HL-60/S4 treated with phorbol 12-myristate 13-acetate at 8.2 ng/mL for 4 days and 3 days (cell line): ENCODE results near the gene CFHR4.
"Not testable (repeated sequence)": the region's sequence is repeated elsewhere in the genome, so short reads cannot be mapped to it uniquely, and the experiment has no call there.

Experiments used
- in situ Hi-C: fragments of 300-500 bp; cut with MboI; formaldehyde crosslinking; loops from 2 replicates; pipeline ENCODE4 v1.15.0; 2022; ENCODE audit warnings: low sequenced_read_pairs

Gene CFHR4

DNA sequence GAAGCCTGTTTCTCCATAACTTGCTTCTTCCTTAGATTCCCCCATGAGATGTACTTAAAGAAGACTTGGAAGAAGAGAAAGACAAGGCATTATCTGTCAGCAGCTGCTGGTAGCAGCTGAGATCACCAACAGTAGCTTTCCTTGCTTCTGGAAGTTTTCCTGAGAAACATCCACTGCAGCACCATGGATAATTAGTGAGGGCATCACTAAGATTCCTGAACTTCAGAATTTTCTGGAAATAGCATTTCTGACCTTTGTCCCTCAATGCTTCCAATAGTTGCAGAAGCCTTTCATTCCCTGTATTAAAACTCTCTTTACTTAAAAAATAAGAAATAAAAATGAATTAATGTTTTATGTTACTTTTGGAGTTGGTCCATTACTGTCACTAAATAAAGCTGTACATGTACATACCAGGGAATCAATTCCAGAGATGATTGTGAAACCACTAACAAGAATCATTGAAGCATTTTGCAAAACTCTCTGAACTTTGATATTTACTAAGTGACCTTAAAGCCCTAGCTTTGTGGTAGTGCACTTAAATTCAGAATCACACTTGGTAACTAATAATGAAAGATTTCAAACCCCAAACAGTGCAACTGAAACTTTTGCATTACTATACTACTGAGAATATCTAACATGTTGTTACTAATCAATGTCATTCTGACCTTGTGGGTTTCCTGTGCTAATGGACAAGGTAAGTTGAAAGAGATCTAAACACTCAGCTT lies at the start of gene CFHR4:
TSS of gene CFHR4 (plus strand) at position 538 of the 725 bp plus-strand sequence. CDS start at position 637, 99 bp downstream.
- in situ Hi-C loops: no loop called here

DNA sequence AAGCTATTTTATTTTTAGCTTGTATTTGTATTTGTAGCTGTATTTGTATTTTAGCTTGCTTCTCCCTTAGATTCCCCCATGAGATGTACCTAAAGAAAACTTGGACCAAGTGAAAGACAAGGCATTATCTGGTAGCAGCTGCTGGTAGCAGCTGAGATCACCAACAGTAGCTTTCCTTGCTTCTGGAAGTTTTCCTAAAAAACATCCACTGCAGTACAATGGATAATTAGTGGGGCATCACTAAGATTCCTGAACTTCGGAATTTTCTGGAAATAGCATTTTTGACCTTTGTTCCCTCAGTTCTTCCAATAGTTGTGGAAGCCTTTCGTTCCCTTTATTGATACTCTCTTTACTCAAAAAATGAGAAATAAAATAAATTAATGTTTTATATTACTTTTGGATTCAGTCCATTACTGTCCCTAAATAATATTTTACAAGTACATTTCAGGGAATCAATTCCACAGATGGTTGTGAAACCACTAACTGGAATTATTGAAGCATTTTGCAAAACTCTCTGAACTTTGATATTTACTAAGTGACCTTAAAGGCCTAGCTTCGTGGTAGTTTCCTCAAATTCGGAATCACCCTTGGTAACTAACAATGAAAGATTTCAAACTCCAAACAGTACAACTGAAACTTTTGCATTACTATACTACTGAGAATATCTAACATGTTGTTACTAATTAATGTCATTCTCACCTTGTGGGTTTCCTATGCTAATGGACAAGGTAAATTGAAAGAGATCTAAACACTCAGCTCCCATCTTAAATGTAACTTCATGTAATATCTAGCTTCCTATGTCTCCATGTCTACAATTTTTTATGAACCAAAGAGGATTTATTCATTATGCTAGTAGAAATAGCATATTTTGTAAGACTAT lies 38.0 kb upstream of the CFHR4 start:
- in situ Hi-C loops: not testable (repeated sequence)

DNA sequence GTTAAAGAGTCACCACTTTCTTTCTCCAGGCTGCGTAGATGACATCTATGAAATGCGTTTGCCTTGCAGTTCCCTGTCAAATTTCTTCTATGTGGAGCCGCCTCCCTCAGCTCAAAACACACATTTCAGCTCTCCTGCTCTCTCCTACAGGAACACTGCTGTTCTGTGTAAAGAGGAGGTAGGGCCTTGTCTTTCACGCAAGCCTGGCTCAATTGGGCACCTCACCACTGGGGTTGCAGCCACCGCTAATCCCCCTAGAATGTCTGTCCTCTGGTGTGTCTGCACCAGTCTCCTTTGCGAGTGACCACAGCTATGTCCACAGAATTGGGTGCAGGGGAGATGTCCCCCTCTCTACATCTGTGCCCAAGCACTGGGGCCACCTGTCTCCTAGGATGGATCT lies 31.8 kb upstream of the CFHR4 start:
- in situ Hi-C loops: no loop called here

DNA sequence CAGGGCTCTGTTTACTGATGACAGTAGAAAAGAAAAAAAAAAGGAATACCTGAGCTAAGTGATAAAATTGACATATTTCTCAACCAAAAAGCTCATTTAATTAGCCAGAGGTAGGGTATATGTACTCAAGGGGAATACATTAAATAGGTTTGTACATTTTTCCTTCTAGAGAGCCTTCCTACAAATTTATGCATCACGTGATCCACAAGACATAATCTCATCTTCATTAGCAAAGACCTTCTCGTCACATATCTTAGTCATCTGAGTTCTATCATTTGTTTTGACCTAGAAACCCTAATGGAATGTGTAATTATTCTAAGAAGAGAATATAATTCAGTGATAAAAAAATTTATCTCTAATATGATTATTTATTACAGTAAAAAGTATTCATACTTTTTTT lies 30.7 kb upstream of the CFHR4 start:
- in situ Hi-C loops: no loop called here

- in situ Hi-C loops: no loop called here
These were observed 29.0 kb upstream of the CFHR4 start for GRCh38 chr1:196858811-196859210.

DNA sequence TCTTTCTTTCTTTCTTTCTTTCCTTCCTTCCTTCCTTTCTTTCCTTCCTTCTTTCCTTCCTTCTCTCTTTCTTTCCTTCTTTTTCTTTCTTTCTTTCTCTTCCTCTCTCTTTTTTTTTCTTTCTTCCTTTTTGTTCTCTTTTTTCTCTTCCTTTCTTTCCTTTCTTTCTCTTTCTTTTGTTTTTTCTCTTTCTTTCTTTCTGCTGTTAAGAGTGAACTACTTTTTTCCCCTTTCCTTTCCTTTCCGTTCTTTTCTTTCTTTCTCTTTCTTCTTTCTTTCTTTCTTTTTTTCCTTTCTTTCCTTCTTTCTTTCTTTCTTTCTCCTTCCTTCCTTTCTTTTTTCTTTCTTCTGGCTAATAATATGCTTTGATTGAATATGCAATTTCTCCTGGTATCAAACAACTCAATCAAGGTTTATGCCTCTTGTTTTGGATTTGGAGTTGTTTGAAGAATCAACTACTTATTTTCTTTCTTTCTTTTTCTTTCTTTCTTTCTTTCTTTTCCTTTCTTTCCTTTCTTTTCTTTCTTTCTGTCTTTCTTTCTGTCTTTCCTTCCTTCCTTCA lies 27.4 kb upstream of the CFHR4 start:
- in situ Hi-C loops: no loop called here

GRCh38 chr1:196861429-196861828 lies 26.4 kb upstream of the CFHR4 start:
- in situ Hi-C loops: no loop called here

GRCh38 chr1:196866974-196867373 lies 20.9 kb upstream of the CFHR4 start:
- in situ Hi-C loops: no loop called here

- in situ Hi-C loops: no loop called here
These were observed 14.5 kb upstream of the CFHR4 start for GRCh38 chr1:196873385-196873784.

- in situ Hi-C loops: no loop called here
These were observed 11.9 kb upstream of the CFHR4 start for GRCh38 chr1:196875935-196876334.

DNA sequence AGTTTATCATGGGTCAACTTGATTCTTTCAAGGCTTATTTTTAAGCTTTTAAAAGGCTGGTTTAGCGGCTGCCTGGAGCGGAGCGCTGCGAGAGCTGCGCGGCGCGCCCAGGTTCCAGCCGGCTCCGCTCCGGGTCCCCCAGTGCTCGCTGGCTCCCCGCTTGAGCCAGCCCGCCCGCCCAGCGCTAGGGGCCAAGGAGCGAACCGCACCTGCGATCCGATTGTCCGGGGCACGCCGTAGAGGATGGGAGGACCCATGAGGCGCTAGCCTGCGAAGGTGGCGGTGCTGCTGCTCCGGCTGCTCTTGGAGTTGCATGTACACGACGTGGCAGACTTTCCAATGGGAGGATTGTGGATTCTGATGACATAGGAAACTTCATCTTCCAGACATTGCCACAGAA lies 9.9 kb upstream of the CFHR4 start:
- in situ Hi-C loops: no loop called here

DNA sequence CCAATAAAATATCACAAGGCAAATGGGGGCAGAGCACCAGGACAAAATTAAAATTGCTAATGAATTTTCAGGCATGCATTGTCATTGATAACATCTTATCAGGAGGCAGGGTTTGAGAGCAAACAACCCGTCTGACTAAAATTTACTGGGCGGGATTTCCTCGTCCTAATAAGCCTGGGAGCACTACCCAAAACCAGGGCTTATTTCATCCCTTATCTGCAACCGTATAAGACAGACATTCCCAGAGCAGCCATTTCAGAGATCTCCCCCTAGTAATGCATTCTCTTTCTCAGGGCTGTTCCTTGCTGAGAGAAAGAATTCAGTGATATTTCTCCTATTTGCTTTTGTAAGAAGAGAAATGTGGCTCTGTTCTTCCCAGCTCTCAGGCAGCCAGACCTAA lies 1.3 kb upstream of the CFHR4 start:
- in situ Hi-C loops: not testable (repeated sequence)

- in situ Hi-C loops: no loop called here
These were observed 2.8 kb downstream of the CFHR4 start for GRCh38 chr1:196890668-196891067.

DNA sequence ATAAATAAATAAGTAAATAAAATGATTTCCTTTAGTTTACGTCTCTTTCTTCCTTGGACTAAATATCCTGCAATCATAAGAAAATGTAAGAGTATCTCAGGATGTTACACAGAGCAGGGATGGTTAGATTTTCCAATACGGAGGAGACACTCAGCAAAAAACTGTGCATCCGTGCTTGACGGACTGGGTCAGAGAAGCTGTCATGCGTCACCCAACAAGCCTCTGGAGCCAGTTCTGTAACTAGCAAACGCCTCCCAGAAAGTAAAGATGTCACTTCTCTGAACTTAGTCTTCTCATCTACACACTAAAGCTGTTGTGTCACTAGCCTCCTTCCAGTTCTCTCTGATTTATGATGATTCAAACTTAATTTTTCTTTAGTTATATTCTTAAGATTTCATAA lies 3.4 kb downstream of the CFHR4 start:
- in situ Hi-C loops: no loop called here

DNA sequence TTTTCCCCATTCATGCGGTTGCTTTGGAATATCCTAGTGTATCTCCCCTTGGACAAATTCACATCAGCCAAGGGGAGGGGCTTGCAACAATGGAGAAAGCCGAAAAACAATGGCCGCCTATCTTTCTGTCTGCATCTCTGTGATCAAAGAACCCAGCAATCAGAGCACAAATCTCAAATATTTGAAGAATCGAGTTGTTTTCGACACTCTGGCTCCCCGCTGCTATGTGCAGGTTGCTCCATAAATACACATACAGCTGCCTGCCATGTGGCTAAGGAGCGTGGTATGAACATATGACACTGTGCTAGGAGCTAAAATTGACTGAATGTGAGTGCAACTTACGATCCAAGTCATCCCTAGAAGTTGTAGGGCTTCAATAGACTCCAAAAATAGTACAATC lies 8.5 kb downstream of the CFHR4 start:
- in situ Hi-C loops: no loop called here

DNA sequence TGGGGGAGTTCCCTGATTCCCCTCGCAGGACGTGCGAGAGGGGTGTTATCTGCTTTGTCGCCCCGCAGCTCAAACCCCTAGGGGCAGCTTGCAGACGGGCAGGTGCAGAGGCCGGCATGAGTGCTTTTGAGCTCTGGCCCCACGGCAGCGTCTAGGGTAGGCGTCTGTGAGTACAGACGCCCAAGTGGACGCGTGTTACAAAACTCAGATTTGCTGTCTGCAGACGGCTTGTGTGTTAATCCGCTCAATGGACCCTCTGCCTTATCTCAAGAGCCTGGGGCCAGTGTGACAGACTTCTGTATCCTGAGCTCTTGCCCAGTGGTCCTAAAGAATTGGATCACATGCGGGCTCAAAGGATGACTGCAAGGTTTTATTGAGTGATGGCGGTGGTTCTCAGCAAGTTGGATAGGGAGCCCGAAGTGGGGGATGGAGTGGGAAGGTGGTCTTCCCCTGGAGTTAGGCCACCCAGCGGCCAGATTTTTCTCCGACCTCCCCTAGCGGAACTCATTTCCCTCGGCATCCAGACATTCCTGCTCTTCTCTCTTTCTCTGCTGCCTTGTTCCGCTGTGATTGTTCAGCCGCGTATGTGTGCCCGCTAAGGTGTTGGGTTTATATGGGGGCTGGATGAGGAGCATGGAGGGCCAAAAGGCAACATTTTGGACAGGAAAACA lies 9.4 kb downstream of the CFHR4 start:
- in situ Hi-C loops: no loop called here

GRCh38 chr1:196902344-196902743 lies 14.5 kb downstream of the CFHR4 start:
- in situ Hi-C loops: no loop called here

DNA sequence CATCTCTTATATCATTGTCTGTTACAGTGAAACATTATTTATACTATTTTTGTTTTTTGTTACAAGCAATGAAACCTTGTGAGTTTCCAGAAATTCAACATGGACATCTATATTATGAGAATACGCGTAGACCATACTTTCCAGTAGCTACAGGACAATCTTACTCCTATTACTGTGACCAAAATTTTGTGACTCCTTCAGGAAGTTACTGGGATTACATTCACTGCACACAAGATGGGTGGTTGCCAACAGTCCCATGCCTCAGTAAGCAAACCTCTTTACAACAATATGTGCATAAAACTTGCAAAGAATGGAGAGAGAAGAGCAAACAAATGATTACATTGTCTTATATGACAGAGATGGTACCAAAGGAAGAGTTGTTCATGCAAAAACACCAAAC lies 22.4 kb downstream of the CFHR4 start:
- in situ Hi-C loops: no loop called here

DNA sequence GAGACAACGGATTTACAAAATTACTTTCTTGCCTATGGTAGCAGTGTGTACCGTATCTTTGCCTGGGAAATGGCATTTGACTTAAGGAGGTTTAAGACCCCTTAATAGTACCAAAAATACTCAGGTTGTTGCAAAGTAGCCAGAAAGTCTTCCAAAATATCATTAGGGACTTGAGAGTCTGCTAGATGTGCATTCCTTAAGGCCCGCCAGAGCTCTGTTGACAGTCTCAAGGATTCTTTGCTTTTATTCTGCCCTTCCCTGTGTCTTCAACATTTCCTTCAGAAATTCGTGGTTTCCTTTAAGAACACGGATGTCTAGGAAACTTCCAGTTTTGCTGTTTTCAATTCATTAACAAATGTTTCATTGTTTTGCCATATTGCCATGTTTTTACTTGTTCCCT lies 24.4 kb downstream of the CFHR4 start:
- in situ Hi-C loops: not testable (repeated sequence)

DNA sequence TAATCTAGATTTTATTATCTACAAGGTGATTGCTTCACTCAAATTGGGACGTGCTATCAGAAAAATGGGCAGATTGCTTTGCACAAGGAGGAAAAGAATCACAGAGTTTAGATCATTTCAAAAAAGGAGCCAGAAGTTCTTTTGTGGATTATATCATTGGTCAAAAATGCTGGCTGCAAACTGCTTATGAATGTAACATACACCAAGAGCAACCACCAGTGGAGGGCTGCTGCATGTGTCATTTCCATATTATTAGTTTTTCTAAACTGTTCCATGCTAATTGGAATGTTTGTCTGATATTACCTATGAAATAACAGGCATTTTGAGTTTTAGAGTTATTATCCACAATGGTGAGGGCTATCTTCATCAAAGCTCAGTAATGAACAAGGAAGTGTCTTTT lies 39.0 kb downstream of the CFHR4 start:
- in situ Hi-C loops: not testable (repeated sequence)

GRCh38 chr1:196932853-196933252 lies 45.0 kb downstream of the CFHR4 start:
- in situ Hi-C loops: not testable (repeated sequence)
